WTC11 (cell line): ENCODE results near the gene FAM240A. TPM values are rescaled to one million over a fixed set of nuclear protein-coding genes. Genes with fewer than 3 reads are reported as not detected.

ENCODE experiments used
- AFF4 ChIP-seq: sonication (generic); formaldehyde crosslinking; IDR thresholded peaks from 2 replicates; pipeline ENCODE4 v1.8.1; 2023; ENCODE audit warnings: mild to moderate bottlenecking, missing genetic modification reagents, borderline replicate concordance
- AR ChIP-seq: fragments of 250-450 bp; sonication (Bioruptor Pico); IDR thresholded peaks from 2 replicates; pipeline ENCODE4 v1.9.0; 2021; ENCODE audit warnings: mild to moderate bottlenecking
- CREM ChIP-seq: sonication (generic); formaldehyde crosslinking; IDR thresholded peaks from 2 replicates; pipeline ENCODE4 v1.8.1; 2022; ENCODE audit warnings: mild to moderate bottlenecking, missing genetic modification reagents, moderate library complexity
- E2F1 ChIP-seq: sonication (generic); formaldehyde crosslinking; IDR thresholded peaks from 2 replicates; pipeline ENCODE4 v1.8.0; 2022; ENCODE audit warnings: mild to moderate bottlenecking, missing genetic modification reagents
- E2F5 ChIP-seq: sonication (generic); formaldehyde crosslinking; IDR thresholded peaks from 2 replicates; pipeline ENCODE4 v1.8.1; 2022; ENCODE audit warnings: mild to moderate bottlenecking, moderate library complexity, missing genetic modification reagents
- EMX1 ChIP-seq: fragments of 250-450 bp; sonication (Bioruptor Pico); IDR thresholded peaks from 2 replicates; pipeline ENCODE4 v1.8.0; 2021; ENCODE audit warnings: mild to moderate bottlenecking
- FOXJ3 ChIP-seq: sonication (generic); formaldehyde crosslinking; IDR thresholded peaks from 2 replicates; pipeline ENCODE4 v1.9.0; 2021; ENCODE audit warnings: missing genetic modification reagents, mild to moderate bottlenecking, borderline replicate concordance
- FOXK1 ChIP-seq: sonication (generic); formaldehyde crosslinking; IDR thresholded peaks from 2 replicates; pipeline ENCODE4 v1.8.0; 2022; ENCODE audit warnings: mild to moderate bottlenecking, moderate library complexity, missing genetic modification reagents
- FOXP1 ChIP-seq: sonication (generic); formaldehyde crosslinking; IDR thresholded peaks from 2 replicates; pipeline ENCODE4 v1.8.0; 2022; ENCODE audit warnings: missing genetic modification reagents, mild to moderate bottlenecking, moderate library complexity, borderline replicate concordance
- IRF2 ChIP-seq: sonication (generic); formaldehyde crosslinking; IDR thresholded peaks from 2 replicates; pipeline ENCODE4 v1.8.0; 2022; ENCODE audit warnings: low read depth, missing genetic modification reagents, borderline replicate concordance
- JUN ChIP-seq: sonication (generic); formaldehyde crosslinking; IDR thresholded peaks from 2 replicates; pipeline ENCODE4 v1.8.0; 2023; ENCODE audit warnings: mild to moderate bottlenecking, missing genetic modification reagents
- KAT7 ChIP-seq: sonication (generic); formaldehyde crosslinking; IDR thresholded peaks from 2 replicates; pipeline ENCODE4 v1.8.1; 2023; ENCODE audit warnings: missing genetic modification reagents, mild to moderate bottlenecking, borderline replicate concordance
- NFATC4 ChIP-seq: fragments of 250-450 bp; sonication (Bioruptor Pico); IDR thresholded peaks from 2 replicates; pipeline ENCODE4 v1.9.0; 2021; ENCODE audit warnings: mild to moderate bottlenecking
- RELA ChIP-seq: sonication (generic); formaldehyde crosslinking; IDR thresholded peaks from 2 replicates; pipeline ENCODE4 v1.8.1; 2022; ENCODE audit warnings: missing genetic modification reagents, mild to moderate bottlenecking, borderline replicate concordance
- RORB ChIP-seq: fragments of 250-450 bp; sonication (Bioruptor Pico); IDR thresholded peaks from 2 replicates; pipeline ENCODE4 v1.9.0; 2021; ENCODE audit warnings: mild to moderate bottlenecking
- ZBTB43 ChIP-seq: sonication (generic); formaldehyde crosslinking; IDR thresholded peaks from 2 replicates; pipeline ENCODE4 v1.8.1; 2023; ENCODE audit warnings: mild to moderate bottlenecking, missing genetic modification reagents
- ZMAT4 ChIP-seq: fragments of 250-450 bp; sonication (Bioruptor Pico); IDR thresholded peaks from 2 replicates; pipeline ENCODE4 v1.9.0; 2021; ENCODE audit warnings: mild to moderate bottlenecking
- ZNF219 ChIP-seq: sonication (generic); formaldehyde crosslinking; IDR thresholded peaks from 2 replicates; pipeline ENCODE4 v1.8.0; 2023; ENCODE audit warnings: missing genetic modification reagents, mild to moderate bottlenecking, borderline replicate concordance
- ZNF425 ChIP-seq: fragments of 250-450 bp; sonication (Bioruptor Pico); conservative IDR thresholded peaks from 2 replicates; pipeline ENCODE4 v1.9.0; 2021; ENCODE audit warnings: mild to moderate bottlenecking
- ZNF532 ChIP-seq: fragments of 250-450 bp; sonication (Bioruptor Pico); IDR thresholded peaks from 2 replicates; pipeline ENCODE4 v1.9.0; 2021; ENCODE audit warnings: mild to moderate bottlenecking, borderline replicate concordance
- total RNA-seq: library from RNA; stranded (reverse); gene quantifications from 3 replicates; pipeline ENCODE4 v1.2.3, GENCODE V29; 2021

The FAM240A gene
- total RNA-seq, 1 experiment from 2014 or later, result 0.13 TPM

GRCh38 chr3:46586738-46587246, 25.5 kb upstream of the FAM240A start (continued):
- TF ChIP-seq AR, result peak; percentile 21; the same call in 1 of the 2 replicates
- TF ChIP-seq ZMAT4 (CRISPR knock-in tag), result peak; percentile 51; the same call in 1 of the 2 replicates
- peak; percentile 88; the same call in 1 of the 2 replicates for TF ChIP-seq AFF4 (CRISPR knock-in tag)
- 0 out of 2 replicates have a peak, but pooled peaks have one; percentile 55 for TF ChIP-seq IRF2
- TF ChIP-seq FOXJ3 (CRISPR knock-in tag), result 0 out of 2 replicates have a peak, but pooled peaks have one; percentile 6
- peak; percentile 84 for TF ChIP-seq FOXP1
- peak; percentile 7; the same call in 1 of the 2 replicates for TF ChIP-seq JUN (CRISPR knock-in tag)
- TF ChIP-seq EMX1 (CRISPR knock-in tag), result peak; percentile 92; the same call in 1 of the 2 replicates
- TF ChIP-seq RORB (CRISPR knock-in tag), result no peak
- TF ChIP-seq E2F1, result 0 out of 2 replicates have a peak, but pooled peaks have one; percentile 49
- TF ChIP-seq NFATC4 (CRISPR knock-in tag), result peak; percentile 33; the same call in 1 of the 2 replicates
- peak; percentile 13 for TF ChIP-seq FOXK1 (CRISPR knock-in tag)
- TF ChIP-seq ZNF425 (CRISPR knock-in tag), result peak; percentile 9; the same call in 1 of the 2 replicates
- TF ChIP-seq ZNF219 (CRISPR knock-in tag), result 0 out of 2 replicates have a peak, but pooled peaks have one; percentile 47
- no peak for TF ChIP-seq ZBTB43 (CRISPR knock-in tag)
- TF ChIP-seq E2F5 (CRISPR knock-in tag), result no peak
- no peak for TF ChIP-seq RELA
- peak; percentile 61 for TF ChIP-seq ZNF532 (CRISPR knock-in tag)
- TF ChIP-seq KAT7 (CRISPR knock-in tag), result no peak
- TF ChIP-seq CREM (CRISPR knock-in tag), result 0 out of 2 replicates have a peak, but pooled peaks have one; percentile 14
